NCI-H510A treated with DMSO at 0.1 percent for 48 hours (cell line): ENCODE results near the gene MYO7B.
"Not testable (repeated sequence)": the region's sequence is repeated elsewhere in the genome, so short reads cannot be mapped to it uniquely, and the experiment has no call there.

Experiments used
- DNase-seq: peaks from one replicate; lab custom pipeline; 2025; lab: John Stamatoyannopoulos, UW

Gene MYO7B

DNA sequence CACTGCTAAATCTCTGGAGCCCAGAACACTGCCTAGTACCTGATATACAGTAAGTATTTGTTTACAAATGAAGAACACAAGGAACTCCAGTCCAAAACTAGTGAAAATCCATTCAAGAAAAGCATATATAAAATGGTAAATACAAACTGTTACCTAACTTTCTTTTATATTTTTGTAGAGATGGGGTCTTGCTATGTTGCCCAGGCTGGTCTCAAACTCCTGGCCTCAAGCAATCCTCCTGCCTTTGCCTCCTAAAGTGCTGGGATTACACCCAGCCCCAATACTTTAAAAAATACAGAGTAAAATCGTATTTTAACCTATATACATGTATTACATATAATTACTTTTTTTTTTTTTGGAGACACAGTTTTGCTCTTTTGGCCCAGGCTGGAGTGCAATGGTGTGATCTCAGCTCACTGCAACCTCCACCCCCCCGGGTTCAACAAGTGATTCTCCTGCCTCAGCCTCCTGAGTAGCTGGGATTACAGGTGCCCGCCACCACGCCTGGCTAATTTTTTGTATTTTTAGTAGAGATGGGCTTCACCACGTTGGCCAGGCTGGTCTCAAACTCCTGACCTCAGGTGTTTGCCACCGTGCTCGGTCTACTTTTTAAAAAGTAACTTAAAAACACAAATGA is 11.2 kb upstream of the MYO7B start:
- DNase-seq: not testable (repeated sequence)

DNA sequence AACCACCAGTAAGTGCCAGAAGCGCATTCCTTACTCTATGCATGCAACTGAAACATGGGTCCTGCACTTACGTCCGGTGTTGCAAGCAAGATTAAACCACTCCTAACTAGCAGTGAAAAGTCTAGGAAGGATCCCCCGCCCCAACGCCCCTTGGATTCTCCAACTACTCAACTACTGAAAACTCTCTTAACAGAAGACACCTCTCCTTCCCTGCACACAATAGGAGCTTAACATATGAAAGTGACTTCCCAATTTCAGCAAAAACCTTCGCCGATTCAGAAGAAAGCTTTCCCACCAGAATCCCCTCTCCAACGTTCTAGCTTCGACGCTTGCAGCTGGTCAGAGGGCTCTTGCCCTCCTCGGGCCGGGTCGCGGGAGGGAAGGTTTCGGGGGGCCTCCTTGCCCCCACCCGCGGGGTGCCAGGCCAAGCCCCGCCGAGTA is 9.8 kb upstream of the MYO7B start:
- DNase-seq: peak; percentile 46

DNA sequence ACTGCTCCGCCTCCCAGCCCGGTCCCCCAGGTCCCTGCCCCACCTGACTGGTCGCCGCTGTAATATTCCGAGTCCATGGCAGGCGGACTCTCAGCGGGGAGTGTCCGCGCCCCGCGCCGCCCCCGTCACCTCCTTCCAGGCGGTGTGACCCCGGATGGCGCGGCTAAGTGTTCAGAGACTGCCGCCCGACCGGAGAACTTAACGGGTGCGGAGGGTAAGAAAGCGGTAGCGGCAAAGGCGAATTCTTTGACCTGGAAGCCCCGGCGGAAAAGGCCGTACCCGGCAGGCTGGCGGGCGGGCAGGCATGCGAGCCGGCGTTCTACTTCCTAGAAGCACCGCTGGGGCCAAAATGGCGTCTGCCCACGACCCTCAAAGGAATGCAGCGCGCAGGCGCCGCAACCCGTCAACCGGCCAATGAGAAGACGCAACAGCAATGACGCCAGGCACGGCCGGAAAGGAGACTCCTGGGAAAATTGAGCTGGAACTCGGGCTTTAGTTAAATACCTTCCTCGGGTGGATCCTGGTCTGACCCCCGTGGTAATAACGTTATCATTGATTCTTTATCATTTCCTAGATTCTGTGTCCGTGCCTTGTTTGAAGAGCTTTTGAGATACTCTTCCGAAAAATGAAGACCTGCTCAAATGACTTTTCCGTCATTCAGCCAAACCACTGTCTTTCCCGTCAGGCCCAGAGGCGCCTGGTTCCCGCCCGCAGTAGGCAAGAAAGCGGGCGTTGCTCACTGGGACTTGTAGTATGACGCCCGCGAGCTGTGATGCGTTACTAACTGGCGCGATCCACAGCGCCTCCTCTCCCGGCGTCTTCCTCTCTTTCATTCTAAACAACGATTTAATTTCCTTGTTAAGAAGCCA is 9.1 kb upstream of the MYO7B start, which contains the start of gene IWS1:
TSS of gene IWS1 (minus strand) at position 358 of the 869 bp plus-strand sequence. CDS start at position 77, 281 bp downstream.
- peak; percentile 99 for DNase-seq

DNA sequence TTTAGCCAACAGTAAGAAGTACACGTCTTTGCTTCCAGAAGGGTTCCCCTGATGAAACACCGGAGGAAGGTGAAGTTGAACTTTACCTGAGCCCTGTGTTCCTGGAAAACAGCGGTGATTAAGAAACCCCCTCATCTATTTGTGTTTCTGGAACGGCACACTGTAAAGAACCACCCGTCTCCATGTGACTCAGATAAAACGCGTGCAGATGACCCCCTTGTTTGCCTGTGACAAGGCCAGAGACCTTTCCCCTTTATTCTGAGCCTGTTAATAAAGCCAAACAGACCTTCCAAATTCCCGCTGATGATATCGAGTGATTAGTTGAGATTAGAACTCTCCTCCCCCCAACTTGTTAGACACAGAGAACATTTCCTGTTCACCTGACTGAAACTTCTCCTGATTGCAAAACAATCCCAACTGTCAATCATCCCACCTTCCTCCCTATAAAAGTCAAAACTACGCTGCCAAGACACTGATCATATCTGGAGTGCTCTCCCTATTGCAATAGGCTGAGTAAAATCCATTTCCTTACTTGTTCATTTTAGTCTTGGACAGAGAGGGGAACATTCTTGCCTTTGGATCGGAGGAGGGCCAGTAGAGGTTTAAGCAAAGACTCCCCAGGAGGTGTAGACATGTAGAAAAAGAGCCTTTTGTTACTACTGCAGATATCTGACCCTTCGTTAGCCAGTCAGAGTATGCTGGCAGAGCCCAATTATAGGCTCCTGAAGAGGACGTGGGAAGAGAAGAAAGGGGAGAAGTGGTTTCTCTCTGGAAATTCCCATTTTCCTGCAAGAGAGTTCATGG is 8.3 kb upstream of the MYO7B start:
- DNase-seq: peak; percentile 78

DNA sequence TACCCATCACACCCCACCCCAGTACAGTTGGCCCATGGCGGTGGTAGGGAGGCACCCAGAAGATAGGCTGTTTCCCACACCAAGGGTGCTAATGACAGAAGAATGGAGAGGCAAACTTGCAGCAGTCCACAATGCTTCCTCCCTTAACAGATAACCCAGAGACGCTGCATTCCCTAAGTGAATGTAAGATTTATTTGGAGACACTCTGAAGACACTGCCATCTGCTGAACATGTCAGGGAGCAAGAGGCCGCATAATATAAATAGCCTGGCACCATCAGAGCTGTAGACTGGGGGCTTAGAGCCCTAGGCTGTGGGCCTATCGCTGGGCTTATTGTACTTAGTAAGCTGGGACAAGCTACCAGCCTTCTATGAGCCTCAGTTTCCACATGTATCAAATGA is 7.0 kb upstream of the MYO7B start:
- no peak for DNase-seq

DNA sequence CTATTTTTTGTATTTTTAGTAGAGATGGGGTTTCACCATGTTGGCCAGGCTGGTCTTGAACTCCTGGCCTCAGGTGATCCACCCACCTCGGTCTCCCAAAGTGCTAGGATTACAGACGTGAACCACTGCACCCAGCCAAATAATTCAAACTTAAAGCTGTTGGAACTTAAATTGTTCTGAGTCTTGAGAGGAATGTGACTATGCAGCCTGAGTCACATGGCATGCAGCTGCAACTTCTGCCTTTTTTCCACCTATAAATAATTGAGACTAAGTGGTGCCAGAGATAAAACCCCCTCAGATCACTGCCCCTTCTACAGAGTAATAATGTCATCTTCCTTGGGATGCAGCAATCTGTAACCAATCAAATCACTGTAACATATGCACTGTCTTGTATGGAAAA is 6.1 kb upstream of the MYO7B start:
- DNase-seq: not testable (repeated sequence)

DNA sequence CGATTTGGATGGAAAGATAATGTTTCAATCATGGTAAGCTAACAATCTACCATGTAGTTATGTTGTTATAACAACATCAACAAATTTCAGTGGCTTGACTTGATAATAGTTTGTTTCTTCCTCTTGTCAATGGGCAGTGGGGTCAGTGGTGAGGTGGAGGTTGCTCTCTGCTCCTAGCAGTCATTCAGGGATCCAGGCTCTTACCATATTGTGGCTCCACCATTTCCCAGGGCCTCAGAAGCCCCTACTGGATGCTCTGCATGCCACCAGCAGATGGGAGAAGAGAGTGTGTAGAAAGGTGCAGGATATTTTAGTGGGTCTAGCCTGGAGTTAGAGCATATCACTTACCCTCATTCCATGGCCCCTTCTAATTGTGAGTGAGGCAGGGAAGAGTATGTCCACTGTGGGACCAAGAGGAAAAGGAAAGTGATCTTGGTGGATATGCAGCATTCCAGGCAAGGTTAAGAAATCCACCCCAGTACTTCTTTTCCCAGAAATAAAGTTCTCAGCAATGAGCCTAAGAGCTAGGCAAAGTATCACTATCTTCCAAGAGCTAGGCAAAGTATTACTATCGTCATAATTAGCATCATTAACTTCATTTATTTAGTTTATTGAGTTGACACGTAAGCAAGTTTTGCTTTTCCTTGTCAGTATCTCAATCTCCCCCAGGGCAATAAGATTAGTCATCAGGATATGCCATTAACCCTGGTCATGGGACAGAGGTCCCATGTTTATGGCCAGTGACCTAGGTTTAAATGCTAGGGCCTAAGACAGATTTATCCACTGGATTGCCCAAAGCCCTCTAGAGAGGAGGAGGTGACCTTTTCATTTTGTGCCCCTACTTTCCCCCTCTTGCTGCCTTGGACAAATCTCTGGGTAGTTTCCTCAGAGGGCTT is 5.0 kb upstream of the MYO7B start:
- no peak for DNase-seq

DNA sequence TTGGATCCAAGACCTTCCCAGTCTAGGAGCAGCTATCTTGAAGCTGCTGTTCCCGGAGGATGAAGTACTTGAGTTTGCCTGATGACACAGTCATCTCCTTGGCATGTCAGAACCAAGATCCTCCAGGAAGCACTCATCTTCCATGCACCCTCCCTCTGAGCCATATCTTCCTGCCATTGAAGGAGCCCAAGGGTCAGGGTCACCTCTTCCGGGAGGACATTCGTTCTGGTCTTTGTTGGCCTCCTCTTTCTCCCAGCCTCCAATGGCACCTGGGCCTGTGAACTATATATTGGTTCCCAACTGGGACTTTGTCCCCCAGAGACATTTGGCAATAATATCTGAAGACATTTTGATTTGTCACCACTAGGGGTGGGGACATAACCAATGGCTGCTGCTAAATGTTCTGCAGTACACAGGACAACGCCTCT is 4.2 kb upstream of the MYO7B start:
- no peak for DNase-seq

DNA sequence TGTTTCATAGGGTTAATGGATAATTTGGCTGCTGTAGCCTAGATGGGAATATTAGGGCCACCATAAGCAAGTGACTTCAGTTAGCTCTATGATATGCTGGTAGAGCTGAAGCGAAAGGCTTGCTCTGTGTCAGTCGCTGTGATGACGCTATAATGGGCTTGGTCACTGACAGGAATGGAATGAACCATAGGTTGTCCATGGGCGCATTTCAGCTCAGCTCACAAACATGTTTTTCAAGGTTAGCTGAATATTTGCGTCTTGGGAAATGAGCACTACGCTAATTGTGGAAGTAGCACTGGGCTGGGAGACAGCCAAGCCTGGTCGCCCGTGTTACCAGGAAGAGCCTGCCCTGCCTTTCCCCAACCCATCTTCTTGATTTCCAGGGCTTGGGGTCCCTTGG is 3.2 kb upstream of the MYO7B start:
- DNase-seq: no peak

DNA sequence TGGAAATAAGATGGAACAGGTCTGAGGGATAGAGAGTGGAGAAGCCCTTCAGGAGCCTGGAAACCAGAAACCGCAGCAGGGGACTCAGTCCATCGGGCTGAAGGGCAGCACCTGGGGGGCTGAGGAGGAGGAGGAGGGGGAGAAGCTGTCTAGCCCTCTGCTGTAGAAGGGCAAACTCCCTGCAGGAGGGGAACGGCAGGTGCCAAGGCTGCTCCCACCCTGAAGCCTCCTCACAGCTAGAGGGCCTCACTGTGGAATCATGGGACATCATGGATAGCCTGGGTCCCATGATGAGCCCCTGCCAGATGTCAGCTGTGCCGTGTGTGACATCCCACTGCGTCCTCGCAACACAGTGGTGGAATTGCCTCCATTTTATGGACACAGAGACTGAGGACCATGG is 435 bp downstream of the MYO7B start:
- DNase-seq: no peak

DNA sequence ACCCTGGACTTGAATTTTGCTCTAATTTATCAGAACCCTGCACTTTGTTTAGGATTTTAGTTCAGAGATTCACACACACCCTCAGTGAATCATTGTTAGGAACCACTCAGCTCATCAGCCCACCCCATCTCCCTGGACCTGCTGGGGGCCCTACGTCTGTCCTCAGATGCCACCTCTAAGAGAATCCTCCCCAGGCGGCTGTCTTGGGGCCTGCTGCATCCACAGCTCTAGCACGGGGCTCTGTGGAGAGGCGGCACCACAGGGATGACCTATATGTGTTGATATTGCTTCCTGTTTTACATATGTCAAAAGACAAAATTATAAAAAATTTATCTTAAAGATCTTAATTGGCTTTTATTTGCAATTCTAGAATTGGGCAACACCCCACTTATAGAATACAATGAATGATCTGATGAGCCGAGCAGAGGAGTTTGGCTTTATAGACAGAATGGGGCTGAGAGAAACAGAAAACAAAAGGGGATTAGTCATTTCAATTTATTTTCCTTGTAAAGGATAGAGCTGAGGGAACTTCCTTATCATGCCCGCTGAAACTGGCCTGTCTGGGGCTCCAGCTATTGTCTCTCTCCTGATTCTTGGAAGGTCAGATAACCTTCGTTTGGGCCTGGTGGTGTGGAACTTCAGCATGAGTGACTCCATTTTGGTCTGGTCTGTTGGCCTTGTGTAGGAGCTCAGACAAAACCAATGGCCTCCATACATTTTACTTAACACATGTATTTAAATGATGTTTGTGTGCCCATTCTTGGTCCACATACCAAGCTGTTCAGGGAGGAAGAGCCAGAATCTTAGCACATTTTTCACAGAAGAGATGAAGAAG is 1.4 kb downstream of the MYO7B start:
- no peak for DNase-seq

DNA sequence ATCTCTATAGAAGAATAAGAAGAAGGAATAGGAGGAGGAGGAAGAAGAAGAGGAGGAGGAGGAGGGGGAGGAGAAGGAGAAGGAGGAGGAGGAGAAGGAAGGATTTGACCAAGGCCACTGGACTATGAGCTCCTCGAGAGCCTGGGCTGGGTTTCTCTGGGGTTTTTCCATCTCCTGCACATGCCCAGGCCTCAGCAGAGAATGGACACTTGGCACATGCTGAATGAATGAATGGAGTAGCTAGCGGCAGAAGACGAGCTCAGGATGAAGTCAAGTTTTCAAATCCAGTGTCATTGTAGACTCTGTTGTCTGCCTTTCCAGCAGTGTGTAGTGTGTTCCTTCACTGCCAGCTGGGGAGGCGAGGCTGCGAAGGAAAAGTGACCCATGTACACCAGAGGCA is 2.2 kb downstream of the MYO7B start:
- DNase-seq: no peak

DNA sequence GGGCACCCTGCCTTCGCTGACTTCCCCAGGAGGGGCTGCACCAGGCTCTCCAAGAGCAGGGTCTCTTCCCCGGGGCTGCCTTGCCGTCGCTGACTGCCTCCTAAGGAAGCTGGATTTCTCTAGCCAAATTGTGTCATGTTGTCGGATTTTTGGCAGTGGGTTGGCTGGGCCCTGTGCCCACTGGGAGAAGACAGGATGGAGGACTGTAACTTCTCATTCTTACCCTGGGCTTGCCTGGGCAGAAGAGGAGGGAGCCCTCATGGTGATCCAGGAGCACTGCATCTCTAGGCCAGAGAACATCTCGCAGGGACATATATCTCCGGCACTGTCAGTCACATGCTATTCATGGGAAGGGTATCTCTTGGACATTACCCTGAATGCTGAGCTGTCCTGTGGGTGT is 6.3 kb downstream of the MYO7B start:
- no peak for DNase-seq

DNA sequence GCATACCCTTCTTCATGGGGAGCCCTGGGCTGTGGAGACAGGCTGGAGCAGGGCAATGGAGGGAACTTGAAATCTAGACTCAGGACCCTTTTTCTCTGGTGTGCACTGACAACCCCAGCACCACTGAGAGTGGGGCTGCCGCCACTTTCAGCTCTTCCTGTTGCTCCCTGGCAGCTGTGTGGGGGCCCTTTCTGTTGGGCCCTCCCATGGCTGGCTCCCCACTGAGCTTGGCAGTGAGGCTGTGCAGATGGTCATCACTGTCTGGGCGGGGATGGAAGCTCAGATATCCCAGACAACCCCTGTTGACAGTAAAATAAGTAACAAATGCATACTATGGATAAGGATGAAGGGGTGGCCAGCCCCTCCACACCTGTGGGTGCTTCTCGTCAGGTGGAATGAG is 6.7 kb downstream of the MYO7B start:
- no peak for DNase-seq

DNA sequence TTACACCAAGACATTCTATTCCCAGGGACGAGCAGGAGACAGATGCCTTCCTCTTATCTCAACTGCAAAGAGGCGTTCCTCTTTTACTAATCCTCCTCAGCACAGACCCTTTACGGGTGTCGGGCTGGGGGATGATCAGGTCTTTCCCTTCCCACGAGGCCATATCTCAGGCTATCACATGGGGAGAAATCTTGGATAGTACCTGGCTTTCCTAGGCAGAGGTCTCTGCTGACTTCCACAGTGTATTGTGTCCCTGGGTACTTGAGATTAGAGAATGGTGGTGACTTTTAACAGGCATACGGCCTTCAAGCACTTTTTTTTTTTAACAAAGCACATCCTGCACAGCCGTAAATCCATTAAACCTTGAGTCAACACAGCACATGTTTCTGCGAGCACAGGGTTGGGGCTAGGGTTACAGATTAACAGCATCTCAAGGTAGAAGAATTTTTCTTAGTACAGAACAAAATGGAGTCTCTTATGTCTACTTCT is 7.6 kb downstream of the MYO7B start:
- DNase-seq: not testable (repeated sequence)

DNA sequence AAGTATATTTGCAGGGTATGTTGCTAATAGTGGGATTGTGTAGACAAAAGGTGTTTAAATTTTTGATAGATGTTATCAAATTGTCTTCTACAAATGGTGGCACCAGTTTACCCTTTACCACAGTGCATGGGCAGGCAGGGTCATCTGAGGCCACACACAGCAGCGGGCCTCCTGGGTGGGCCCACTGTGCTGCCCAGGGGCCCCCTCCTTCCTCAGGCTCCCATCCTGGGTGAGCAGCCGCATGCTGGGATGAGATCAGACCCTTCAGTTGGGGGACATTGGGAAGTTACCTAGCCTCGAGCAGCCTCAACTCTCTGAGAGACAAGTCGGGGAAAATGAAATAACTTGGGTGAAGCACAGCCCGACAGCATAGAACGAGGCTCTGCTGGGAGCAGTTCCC is 9.7 kb downstream of the MYO7B start:
- DNase-seq: no peak

DNA sequence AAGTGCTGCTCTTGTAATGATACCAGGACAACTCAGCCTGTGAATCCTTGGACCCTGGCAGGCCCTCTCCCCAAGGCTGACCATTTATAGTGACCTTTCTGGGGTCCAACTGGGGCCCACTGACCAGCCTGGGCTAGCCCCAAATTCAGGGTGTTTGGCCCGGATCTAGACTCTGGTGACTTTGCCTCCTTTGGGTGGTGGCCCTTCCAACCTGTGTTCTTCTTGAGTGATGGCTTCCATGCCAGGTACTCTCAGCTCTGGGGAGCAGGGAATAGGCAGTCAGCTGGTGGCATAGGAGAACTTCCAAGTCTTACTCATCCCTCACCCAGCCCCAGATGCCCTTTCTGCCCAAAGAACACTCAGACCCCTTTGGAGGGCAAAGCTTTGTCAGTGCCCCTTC is 10.3 kb downstream of the MYO7B start:
- no peak for DNase-seq

DNA sequence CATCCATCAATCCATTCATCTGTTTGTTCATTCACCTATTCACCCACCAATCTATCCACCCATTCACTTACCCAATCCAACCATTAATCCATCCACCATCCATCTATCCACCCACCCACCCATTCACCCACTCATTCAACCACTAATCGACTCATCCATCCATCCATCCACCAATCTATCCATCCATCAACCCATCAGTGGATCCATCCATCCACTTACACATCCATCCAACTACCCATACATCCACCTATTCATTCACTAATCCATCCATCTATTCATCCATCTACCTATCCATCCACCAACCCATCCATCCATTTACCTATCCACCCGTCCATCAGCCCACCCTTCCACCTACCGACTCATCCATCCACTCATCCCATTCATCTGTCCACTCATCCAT is 11.3 kb downstream of the MYO7B start:
- DNase-seq: no peak

DNA sequence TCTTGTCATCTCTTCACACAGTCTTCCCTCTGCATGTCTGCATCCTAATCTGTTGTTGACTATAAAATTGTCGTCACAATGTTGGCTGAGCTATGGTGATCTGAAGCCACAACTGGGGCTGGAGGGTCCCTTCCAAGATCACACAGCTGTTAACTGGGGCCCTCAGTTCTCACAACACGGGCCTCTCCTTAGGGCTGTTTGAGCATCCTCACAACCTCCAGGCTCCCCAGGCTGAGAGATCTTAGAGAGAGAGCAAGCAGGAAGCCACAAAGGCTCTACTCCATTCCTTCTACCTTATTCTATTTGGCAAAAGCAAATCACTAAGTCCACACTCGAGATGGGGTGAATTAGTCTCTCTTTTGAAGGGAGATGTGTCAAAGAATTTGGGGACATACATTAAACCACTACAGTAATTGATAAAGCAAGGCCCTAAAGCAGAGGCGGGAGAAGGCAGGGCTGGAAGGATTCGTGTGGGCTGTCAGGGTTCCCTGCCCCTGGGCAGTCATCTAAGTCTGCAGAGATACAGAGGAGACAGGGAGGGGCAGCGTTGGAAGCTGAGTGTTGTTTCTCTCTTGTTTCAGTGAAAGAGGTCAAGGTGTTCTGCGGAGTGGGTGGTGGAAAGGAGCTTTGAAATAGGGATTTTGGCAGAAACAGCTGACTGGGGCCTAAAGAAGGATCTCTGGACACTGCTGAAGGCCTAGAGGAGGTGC is 15.9 kb downstream of the MYO7B start:
- no peak for DNase-seq

DNA sequence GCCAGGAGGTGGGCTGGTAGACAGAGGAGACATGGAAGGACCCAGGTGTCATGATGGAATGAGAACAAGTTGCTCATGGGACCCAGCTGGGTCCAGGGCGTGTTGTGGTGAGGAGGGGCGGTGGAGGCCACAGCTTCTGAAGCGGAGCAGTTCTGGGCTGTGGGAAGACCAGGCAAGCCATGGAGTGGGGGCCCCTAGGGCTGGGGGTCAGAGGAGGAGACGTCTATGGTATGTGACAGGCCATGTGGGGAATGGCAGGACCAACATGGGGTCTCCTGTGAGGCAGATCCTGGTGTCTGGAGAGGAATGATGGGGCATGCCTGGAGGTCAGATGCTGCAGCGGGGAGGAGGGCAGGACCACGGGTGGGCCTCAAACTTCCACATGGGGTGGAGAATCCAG is 16.9 kb downstream of the MYO7B start:
- DNase-seq: no peak
